Stimulated activated naive CD8-positive, alpha-beta T cell treated with anti-CD3 and anti-CD28 coated beads, Interleukin-15, Interleukin-2, amounts not matched to agents 100 ng/mL and 50 ng/mL, for 24 hours (primary cell): ENCODE data around the gene LAYN.

Experiments used
- H3K27ac Mint-ChIP-seq: one replicate; pipeline ENCODE4 v1.8.0; 2021; ENCODE audit warnings: mild to moderate bottlenecking, mixed read lengths
- H3K27me3 Mint-ChIP-seq: one replicate; pipeline ENCODE4 v1.8.0; 2021; ENCODE audit warnings: mixed read lengths
- H3K36me3 Mint-ChIP-seq: one replicate; pipeline ENCODE4 v1.8.0; 2021; ENCODE audit warnings: low read depth, mixed read lengths
- H3K4me1 Mint-ChIP-seq: one replicate; pipeline ENCODE4 v1.8.0; 2021; ENCODE audit warnings: low read depth, mixed read lengths
- H3K4me3 Mint-ChIP-seq: one replicate; pipeline ENCODE4 v1.8.0; 2021; ENCODE audit warnings: mild to moderate bottlenecking, mixed read lengths
- H3K9me3 Mint-ChIP-seq: one replicate; pipeline ENCODE4 v1.8.0; 2021; ENCODE audit warnings: mixed read lengths

LAYN gene

GRCh38 chr11:111541254-111542061 is 938 bp downstream of the LAYN start:
- peaks cover 64% of the 10 kb centered on the region for H3K27me3 Mint-ChIP-seq
- H3K4me1 Mint-ChIP-seq = peaks cover 66% of the 10 kb centered on the region
- peaks cover 24% of the 10 kb centered on the region for H3K36me3 Mint-ChIP-seq
- H3K9me3 Mint-ChIP-seq = peaks cover 6% of the 10 kb centered on the region
- peak overlapping the region; percentile 86 for H3K4me3 Mint-ChIP-seq
- H3K27ac Mint-ChIP-seq = peak overlapping the region; percentile 78

GRCh38 chr11:111542606-111543275 is 2.2 kb downstream of the LAYN start:
- H3K27me3 Mint-ChIP-seq = peaks cover 53% of the 10 kb centered on the region

GRCh38 chr11:111548525-111548924 is 8.0 kb downstream of the LAYN start:
- H3K4me3 Mint-ChIP-seq = no peak overlapping the region
- no peak overlapping the region for H3K27ac Mint-ChIP-seq
- peaks cover 13% of the 10 kb centered on the region for H3K27me3 Mint-ChIP-seq
- no peaks in the 10 kb centered on the region for H3K9me3 Mint-ChIP-seq
- peaks cover 39% of the 10 kb centered on the region for H3K36me3 Mint-ChIP-seq
- peaks cover 1% of the 10 kb centered on the region for H3K4me1 Mint-ChIP-seq

More at GRCh38 chr11:111542606-111543275, 2.2 kb downstream of the LAYN start:
- peaks cover 6% of the 10 kb centered on the region for H3K9me3 Mint-ChIP-seq
- H3K4me3 Mint-ChIP-seq = peak overlapping the region; percentile 86
- peaks cover 53% of the 10 kb centered on the region for H3K4me1 Mint-ChIP-seq
- peaks cover 31% of the 10 kb centered on the region for H3K36me3 Mint-ChIP-seq
- H3K27ac Mint-ChIP-seq = no peak overlapping the region

- H3K4me3 Mint-ChIP-seq = no peak overlapping the region
Measured at GRCh38 chr11:111549196-111549868, 8.8 kb downstream of the LAYN start.

GRCh38 chr11:111549869-111550203 is 9.3 kb downstream of the LAYN start:
- no peak overlapping the region for H3K27ac Mint-ChIP-seq

More at GRCh38 chr11:111549196-111549868, 8.8 kb downstream of the LAYN start:
- peaks cover 35% of the 10 kb centered on the region for H3K36me3 Mint-ChIP-seq
- peaks cover 7% of the 10 kb centered on the region for H3K27me3 Mint-ChIP-seq
- no peaks in the 10 kb centered on the region for H3K9me3 Mint-ChIP-seq
- H3K27ac Mint-ChIP-seq = no peak overlapping the region
- H3K4me1 Mint-ChIP-seq = no peaks in the 10 kb centered on the region

GRCh38 chr11:111550258-111550657 is 9.7 kb downstream of the LAYN start:
- no peak overlapping the region for H3K27ac Mint-ChIP-seq
- peaks cover 4% of the 10 kb centered on the region for H3K27me3 Mint-ChIP-seq
- H3K9me3 Mint-ChIP-seq = peaks cover 1% of the 10 kb centered on the region

More at GRCh38 chr11:111549869-111550203, 9.3 kb downstream of the LAYN start:
- H3K4me1 Mint-ChIP-seq = no peaks in the 10 kb centered on the region
- H3K4me3 Mint-ChIP-seq = no peak overlapping the region
- H3K36me3 Mint-ChIP-seq = peaks cover 34% of the 10 kb centered on the region
- peaks cover 7% of the 10 kb centered on the region for H3K27me3 Mint-ChIP-seq
- H3K9me3 Mint-ChIP-seq = no peaks in the 10 kb centered on the region

GRCh38 chr11:111554532-111554931 is 14.0 kb downstream of the LAYN start:
- Mint-ChIP-seq H3K27ac (no peak overlapping the region), H3K4me1 (no peaks in the 10 kb centered on the region), H3K27me3 (no peaks in the 10 kb centered on the region), H3K36me3 (peaks cover 39% of the 10 kb centered on the region), H3K4me3 (no peak overlapping the region), H3K9me3 (peaks cover 9% of the 10 kb centered on the region)

More at GRCh38 chr11:111550258-111550657, 9.7 kb downstream of the LAYN start:
- no peak overlapping the region for H3K4me3 Mint-ChIP-seq
- no peaks in the 10 kb centered on the region for H3K4me1 Mint-ChIP-seq
- peaks cover 34% of the 10 kb centered on the region for H3K36me3 Mint-ChIP-seq

- peaks cover 34% of the 10 kb centered on the region for H3K36me3 Mint-ChIP-seq
- H3K27ac Mint-ChIP-seq = no peak overlapping the region
- peaks cover 9% of the 10 kb centered on the region for H3K9me3 Mint-ChIP-seq
- H3K27me3 Mint-ChIP-seq = no peaks in the 10 kb centered on the region
- no peak overlapping the region for H3K4me3 Mint-ChIP-seq
- H3K4me1 Mint-ChIP-seq = no peaks in the 10 kb centered on the region
Measured at GRCh38 chr11:111555255-111555654, 14.7 kb downstream of the LAYN start.

GRCh38 chr11:111557425-111558111 is 17.0 kb downstream of the LAYN start:
- no peaks in the 10 kb centered on the region for H3K27me3 Mint-ChIP-seq
- H3K4me1 Mint-ChIP-seq = no peaks in the 10 kb centered on the region
- no peak overlapping the region for H3K4me3 Mint-ChIP-seq

GRCh38 chr11:111559800-111560464 is 19.4 kb downstream of the LAYN start:
- Mint-ChIP-seq H3K4me1 (no peaks in the 10 kb centered on the region), H3K4me3 (no peak overlapping the region), H3K27ac (no peak overlapping the region), H3K36me3 (peaks cover 26% of the 10 kb centered on the region), H3K27me3 (no peaks in the 10 kb centered on the region), H3K9me3 (peaks cover 9% of the 10 kb centered on the region)

More at GRCh38 chr11:111557425-111558111, 17.0 kb downstream of the LAYN start:
- Mint-ChIP-seq H3K9me3 (peaks cover 9% of the 10 kb centered on the region), H3K27ac (no peak overlapping the region), H3K36me3 (peaks cover 34% of the 10 kb centered on the region)

- no peak overlapping the region for H3K27ac Mint-ChIP-seq
- H3K27me3 Mint-ChIP-seq = no peaks in the 10 kb centered on the region
- H3K36me3 Mint-ChIP-seq = peaks cover 17% of the 10 kb centered on the region
- H3K4me1 Mint-ChIP-seq = no peaks in the 10 kb centered on the region
- peaks cover 3% of the 10 kb centered on the region for H3K9me3 Mint-ChIP-seq
- no peak overlapping the region for H3K4me3 Mint-ChIP-seq
Measured at GRCh38 chr11:111560800-111561199, 20.3 kb downstream of the LAYN start.

- H3K27me3 Mint-ChIP-seq = no peaks in the 10 kb centered on the region
- no peak overlapping the region for H3K4me3 Mint-ChIP-seq
- H3K4me1 Mint-ChIP-seq = no peaks in the 10 kb centered on the region
- H3K36me3 Mint-ChIP-seq = peaks cover 12% of the 10 kb centered on the region
- H3K27ac Mint-ChIP-seq = no peak overlapping the region
- H3K9me3 Mint-ChIP-seq = no peaks in the 10 kb centered on the region
Measured at GRCh38 chr11:111561306-111561705, 20.8 kb downstream of the LAYN start.

GRCh38 chr11:111561791-111562325 is 21.3 kb downstream of the LAYN start:
- peaks cover 7% of the 10 kb centered on the region for H3K36me3 Mint-ChIP-seq
- H3K4me1 Mint-ChIP-seq = no peaks in the 10 kb centered on the region
- H3K9me3 Mint-ChIP-seq = no peaks in the 10 kb centered on the region
- no peak overlapping the region for H3K4me3 Mint-ChIP-seq
- H3K27me3 Mint-ChIP-seq = no peaks in the 10 kb centered on the region
- H3K27ac Mint-ChIP-seq = no peak overlapping the region
